DOHH2 (cell line): ENCODE data around the gene NRXN3.
A peak's percentile ranks its signal among the peaks of the same experiment; 100 is the strongest.

ENCODE experiments used
- CTCF ChIP-seq: fragments of 200-600 bp; sonication (generic); IDR thresholded peaks from one replicate; pipeline ENCODE4 v1.5.1; 2014; ENCODE audit warnings: antibody characterized with exemption, mild to moderate bottlenecking, low read depth, low read length; ENCODE audit not compliant: poor library complexity, severe bottlenecking
- EZH2phosphoT487 ChIP-seq: fragments of 200-600 bp; sonication (generic); IDR thresholded peaks from 2 replicates; pipeline ENCODE4 v1.6.1; 2017; ENCODE audit warnings: borderline replicate concordance, mild to moderate bottlenecking, antibody characterized with exemption, low read length, moderate library complexity, mixed read lengths

- TF ChIP-seq CTCF (peak; percentile 20), EZH2phosphoT487 (no peak)
Observed at GRCh38 chr14:78790271-78790670, 620.1 kb downstream of the NRXN3 start.
